Measurements from ENCODE around the gene ZNF500.

The ZNF500 gene

GRCh38 chr16:4768549-4769305, 1.8 kb upstream of the ZNF500 start:
- peak; percentile 80 for DNase-seq

- no peak for DNase-seq
These were observed 1.0 kb upstream of the ZNF500 start for GRCh38 chr16:4767872-4768548.

- no peak for DNase-seq
These were observed 1.2 kb downstream of the ZNF500 start for GRCh38 chr16:4765511-4766474.

- no peak for DNase-seq
These were observed 3.2 kb downstream of the ZNF500 start for GRCh38 chr16:4763791-4764190.

GRCh38 chr16:4762205-4762604, 4.8 kb downstream of the ZNF500 start:
- DNase-seq, result no peak

- DNase-seq, result no peak
These were observed 6.6 kb downstream of the ZNF500 start for GRCh38 chr16:4760221-4760910.

GRCh38 chr16:4755687-4756086, 11.3 kb downstream of the ZNF500 start:
- no peak for DNase-seq

GRCh38 chr16:4754865-4755264, 12.1 kb downstream of the ZNF500 start:
- DNase-seq, result no peak

- no peak for DNase-seq
These were observed 13.7 kb downstream of the ZNF500 start for GRCh38 chr16:4753227-4753626.

GRCh38 chr16:4752351-4753100, 14.4 kb downstream of the ZNF500 start:
- DNase-seq, result no peak

GRCh38 chr16:4750896-4751295, 16.1 kb downstream of the ZNF500 start:
- DNase-seq, result no peak

GRCh38 chr16:4749700-4750257, 17.2 kb downstream of the ZNF500 start:
- DNase-seq, result no peak

GRCh38 chr16:4748682-4749411, 18.1 kb downstream of the ZNF500 start:
- no peak for DNase-seq

GRCh38 chr16:4747906-4748681, 18.9 kb downstream of the ZNF500 start:
- no peak for DNase-seq

- DNase-seq, result no peak
These were observed 19.9 kb downstream of the ZNF500 start for GRCh38 chr16:4746991-4747574.

- no peak for DNase-seq
These were observed 20.7 kb downstream of the ZNF500 start for GRCh38 chr16:4746215-4746614.

GRCh38 chr16:4745274-4745569, 21.7 kb downstream of the ZNF500 start:
- no peak for DNase-seq

GRCh38 chr16:4744555-4745273, 22.2 kb downstream of the ZNF500 start:
- DNase-seq, result no peak

- DNase-seq, result no peak
These were observed 23.6 kb downstream of the ZNF500 start for GRCh38 chr16:4743226-4743878.
